NCI-H1105 (cell line): ENCODE results near the gene ALG14.

Source experiments
- DNase-seq: peaks from one replicate; lab custom pipeline; 2025; lab: John Stamatoyannopoulos, UW

Gene ALG14

DNA sequence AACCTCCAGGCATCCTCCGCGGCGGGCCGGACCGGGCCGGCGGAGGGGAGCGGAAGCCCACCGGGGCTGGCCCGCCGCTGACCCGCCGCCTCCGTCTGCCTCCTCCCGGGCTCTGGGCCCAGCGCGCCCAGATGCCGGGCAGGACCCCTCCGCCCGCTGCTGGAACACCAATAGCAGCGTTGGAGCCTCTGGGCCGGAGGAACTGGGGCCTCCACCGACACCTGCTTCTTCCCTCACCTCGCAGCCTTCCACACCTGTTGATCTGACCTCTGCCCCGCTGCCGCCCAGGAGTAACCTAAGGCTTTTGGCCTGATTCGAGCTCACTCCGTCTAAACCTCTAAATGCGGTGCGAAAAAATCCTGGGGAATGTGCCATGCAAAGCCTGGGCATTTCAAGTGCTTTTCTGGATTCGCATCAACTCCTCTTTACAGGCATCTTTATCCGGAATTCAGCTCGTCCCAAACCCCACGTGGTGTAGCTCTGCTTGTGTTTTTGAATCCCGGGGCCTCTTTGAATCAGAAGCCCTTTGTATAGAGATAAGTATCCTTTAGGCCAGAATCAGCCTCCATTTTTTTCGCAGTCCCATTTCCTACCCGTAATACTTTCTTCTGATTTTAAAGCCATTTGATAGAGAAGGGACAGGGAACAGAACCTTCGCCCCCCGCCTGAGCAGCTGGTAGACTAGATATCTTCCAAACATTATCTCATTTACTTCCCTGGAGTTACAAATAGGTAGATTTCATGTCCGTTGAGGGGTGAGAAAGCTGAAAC, 145.2 kb downstream of the ALG14 start:
- peak; percentile 51 for DNase-seq

DNA sequence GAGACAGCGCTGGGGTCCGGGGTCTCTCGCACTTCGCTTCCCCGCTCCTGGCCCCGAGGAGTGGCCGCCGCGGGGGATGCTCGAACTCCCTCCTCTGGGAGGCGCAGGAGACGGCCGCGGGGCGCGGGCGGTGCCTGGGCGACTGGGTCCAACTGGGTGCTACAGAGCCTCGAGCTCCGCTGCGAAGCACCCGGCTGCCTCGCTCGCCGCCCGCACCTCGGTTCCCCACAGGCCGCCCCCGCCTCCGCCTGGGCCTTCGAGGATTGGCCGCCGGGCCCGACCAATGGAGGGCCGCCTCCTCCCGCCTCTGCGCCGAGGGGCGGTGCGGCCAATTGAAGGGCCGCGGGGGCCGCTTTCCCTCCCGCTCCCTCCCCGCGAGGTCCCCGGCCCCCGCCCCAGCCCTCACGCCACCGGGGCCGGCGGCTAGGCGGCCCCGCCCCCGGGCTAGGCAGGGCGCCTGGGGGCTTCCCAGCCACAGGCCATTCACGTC, 145.8 kb downstream of the ALG14 start, which contains the start of gene CNN3:
Gene CNN3, minus strand, starts transcription at position 196 of the 490 bp plus-strand sequence. CDS start 216 bp downstream, outside the sequence.
- peak; percentile 97 for DNase-seq

DNA sequence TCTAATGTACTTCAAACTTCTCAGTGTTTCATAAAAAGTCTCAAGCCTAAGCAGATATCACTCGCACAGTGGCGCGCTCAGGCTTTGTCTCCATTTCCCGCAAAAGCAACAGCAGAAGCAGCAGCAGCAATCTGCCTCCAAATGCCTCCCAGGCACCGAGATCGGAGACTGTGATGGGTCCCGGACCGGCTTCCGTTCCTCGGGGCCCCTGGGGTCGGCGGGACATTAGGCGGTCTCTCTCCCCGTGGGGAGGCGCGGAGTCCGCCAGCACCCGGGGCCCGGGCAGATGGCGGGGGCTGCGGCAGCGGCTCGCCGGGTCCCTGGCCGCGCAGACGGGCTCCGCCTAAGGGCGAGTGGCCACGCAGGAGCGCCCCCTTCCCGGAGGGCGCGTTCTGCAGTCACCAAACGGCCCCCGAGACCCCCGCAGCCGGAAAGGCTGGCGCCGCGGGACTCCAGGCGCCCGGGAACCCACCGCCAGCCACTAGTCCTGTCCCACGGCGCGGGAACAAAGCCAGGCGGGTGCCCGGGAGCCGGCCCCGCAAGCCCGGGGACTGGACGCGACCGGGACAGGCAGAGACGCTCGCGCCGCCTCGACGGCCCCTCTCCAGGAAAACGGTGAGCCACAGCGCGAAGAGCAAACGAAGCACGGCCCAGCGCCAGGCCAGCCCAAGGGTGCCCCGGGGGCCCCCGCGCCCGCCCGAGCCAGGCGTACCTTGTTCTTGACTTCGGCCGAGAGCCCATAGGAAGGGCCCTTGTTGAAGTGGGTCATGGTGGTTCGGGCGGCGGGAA, 146.4 kb downstream of the ALG14 start:
- peak; percentile 63 for DNase-seq

DNA sequence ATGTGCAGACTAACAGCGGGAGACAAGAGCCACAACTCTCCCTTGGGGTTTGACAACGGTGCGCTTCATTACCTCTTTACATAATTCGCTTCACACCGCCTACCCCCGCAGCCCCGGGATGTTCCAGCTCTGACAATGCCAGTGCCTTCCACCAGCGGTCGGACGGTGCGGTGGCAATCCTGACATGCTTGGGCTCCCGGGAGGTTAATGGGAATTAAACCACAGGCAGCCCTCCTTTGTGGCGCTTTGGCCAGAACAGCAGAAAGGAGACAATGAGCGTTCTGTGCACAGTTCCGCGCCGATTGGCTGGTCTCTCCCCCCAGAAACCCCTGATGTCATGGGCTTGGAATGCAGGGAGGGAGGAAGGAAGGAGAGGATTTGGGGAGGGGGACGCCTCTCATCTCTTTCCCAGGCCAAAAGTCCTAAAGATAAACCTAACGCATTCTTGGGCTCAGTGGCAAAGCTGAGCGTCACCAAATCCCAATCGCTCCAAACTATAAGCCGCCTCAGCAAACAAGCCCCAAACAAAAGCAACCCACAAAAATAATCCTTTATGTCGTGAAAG, 147.1 kb downstream of the ALG14 start:
- DNase-seq = peak; percentile 69

DNA sequence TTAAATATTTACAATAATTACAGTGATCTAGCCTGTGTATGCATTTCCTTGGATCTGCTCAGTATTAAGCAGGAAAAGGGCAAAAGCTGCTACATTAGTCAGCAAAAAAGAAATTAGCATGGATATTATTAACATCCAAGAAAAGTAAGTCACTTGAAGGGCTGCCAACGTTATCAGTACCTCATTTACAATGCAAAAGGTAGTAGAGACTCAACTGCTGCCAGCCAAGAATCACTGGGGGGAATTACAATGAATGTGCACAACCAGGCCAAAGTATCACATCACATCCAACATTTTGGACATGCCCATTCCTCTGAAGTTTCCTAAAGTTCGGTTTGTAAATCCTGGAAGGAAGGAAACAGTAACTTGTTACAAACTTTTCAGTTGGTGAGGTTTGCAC, 147.7 kb downstream of the ALG14 start:
- DNase-seq = no peak
